H9 (cell line): ENCODE results near the gene C1orf21. TPM values are rescaled to one million over a fixed set of nuclear protein-coding genes. Genes with fewer than 3 reads are reported as not detected.
A peak's percentile ranks its signal among the peaks of the same experiment; 100 is the strongest.

Source experiments
- DNase-seq: peaks from one replicate; pipeline ENCODE4 v3.0.0-alpha.2; 2017
- H2AFZ ChIP-seq: one replicate; pipeline ENCODE4 v1.6.1; 2013; ENCODE audit warnings: mild to moderate bottlenecking, low read length, control low read depth, moderate library complexity
- H2AK5ac ChIP-seq: 2 replicates; pipeline ENCODE4 v1.6.1; 2013; ENCODE audit warnings: low read length, control low read depth, mixed read lengths; ENCODE audit not compliant: insufficient read length
- H2BK120ac ChIP-seq: one replicate; pipeline ENCODE4 v1.6.1; 2013; ENCODE audit warnings: low read depth, mild to moderate bottlenecking, low read length, control low read depth, inconsistent platforms; ENCODE audit not compliant: poor library complexity, severe bottlenecking
- H2BK12ac ChIP-seq: 2 replicates; pipeline ENCODE4 v1.6.1; 2013; ENCODE audit warnings: low read length, control low read depth, mixed read lengths, low read depth; ENCODE audit not compliant: insufficient read length
- H2BK15ac ChIP-seq: 2 replicates; pipeline ENCODE4 v1.6.1; 2013; ENCODE audit warnings: low read depth, low read length, control low read depth
- H2BK20ac ChIP-seq: one replicate; pipeline ENCODE4 v1.6.1; 2013; ENCODE audit warnings: low read depth, mild to moderate bottlenecking, low read length, control low read depth, inconsistent platforms; ENCODE audit not compliant: poor library complexity, severe bottlenecking
- H2BK5ac ChIP-seq: 2 replicates; pipeline ENCODE4 v1.6.1; 2013; ENCODE audit warnings: low read length, control low read depth, mixed read lengths; ENCODE audit not compliant: insufficient read length
- H3K14ac ChIP-seq: 2 replicates; pipeline ENCODE4 v1.6.1; 2013; ENCODE audit warnings: low read length, control low read depth; ENCODE audit not compliant: insufficient read depth
- H3K18ac ChIP-seq: 2 replicates; pipeline ENCODE4 v1.6.1; 2013; ENCODE audit warnings: low read depth, mild to moderate bottlenecking, mixed read lengths, low read length, control low read depth; ENCODE audit not compliant: insufficient read length
- H3K23ac ChIP-seq: 2 replicates; pipeline ENCODE4 v1.6.1; 2013; ENCODE audit warnings: low read length, control low read depth, mixed read lengths, low read depth; ENCODE audit not compliant: insufficient read length
- H3K23me2 ChIP-seq: 2 replicates; pipeline ENCODE4 v1.6.1; 2013; ENCODE audit warnings: low read depth, mild to moderate bottlenecking, mixed read lengths, low read length, control low read depth; ENCODE audit not compliant: insufficient read length, poor library complexity, severe bottlenecking
- H3K27ac ChIP-seq: 2 replicates; pipeline ENCODE4 v1.5.1; 2013; ENCODE audit warnings: low read length, control low read depth, mixed read lengths, low read depth; ENCODE audit not compliant: insufficient read length
- H3K27me3 ChIP-seq: 2 replicates; pipeline ENCODE4 v1.6.1; 2013; ENCODE audit warnings: low read length, control low read depth, inconsistent platforms; ENCODE audit not compliant: insufficient read depth
- H3K4ac ChIP-seq: 2 replicates; pipeline ENCODE4 v1.6.1; 2013; ENCODE audit warnings: low read depth, mild to moderate bottlenecking, control low read depth, inconsistent platforms, low read length, moderate library complexity
- H3K4me1 ChIP-seq: 2 replicates; pipeline ENCODE4 v1.6.1; 2013; ENCODE audit warnings: low read length, control low read depth, inconsistent platforms; ENCODE audit not compliant: insufficient read depth
- H3K4me2 ChIP-seq: 2 replicates; pipeline ENCODE4 v1.6.1; 2013; ENCODE audit warnings: low read length, control low read depth, mixed read lengths; ENCODE audit not compliant: insufficient read length, insufficient read depth
- H3K56ac ChIP-seq: 2 replicates; pipeline ENCODE4 v1.6.1; 2013; ENCODE audit warnings: low read depth, mild to moderate bottlenecking, mixed read lengths, low read length, control low read depth; ENCODE audit not compliant: insufficient read length
- H3K79me1 ChIP-seq: 2 replicates; pipeline ENCODE4 v1.6.1; 2013; ENCODE audit warnings: low read depth, mild to moderate bottlenecking, moderate library complexity, low read length, control low read depth, inconsistent platforms; ENCODE audit not compliant: insufficient read depth, poor library complexity, severe bottlenecking
- H3K79me2 ChIP-seq: 2 replicates; pipeline ENCODE4 v1.6.1; 2013; ENCODE audit warnings: low read length, control low read depth, inconsistent platforms; ENCODE audit not compliant: insufficient read depth
- H3K9ac ChIP-seq: 2 replicates; pipeline ENCODE4 v1.6.1; 2013; ENCODE audit warnings: low read length, control low read depth, mixed read lengths; ENCODE audit not compliant: insufficient read length; ENCODE audit errors: extremely low read depth
- H3K9me3 ChIP-seq: one replicate; pipeline ENCODE4 v1.6.1; 2013; ENCODE audit warnings: low read depth, low read length, inconsistent platforms; ENCODE audit not compliant: control insufficient read depth
- H3T11ph ChIP-seq: one replicate; pipeline ENCODE4 v1.6.1; 2013; ENCODE audit warnings: mild to moderate bottlenecking, low read length, control low read depth, inconsistent platforms
- H4K20me1 ChIP-seq: one replicate; pipeline ENCODE4 v1.6.1; 2013; ENCODE audit not compliant: control insufficient read depth, insufficient read length, insufficient read depth
- H4K5ac ChIP-seq: 2 replicates; pipeline ENCODE4 v1.6.1; 2013; ENCODE audit warnings: low read depth, mild to moderate bottlenecking, mixed read lengths, low read length, control low read depth; ENCODE audit not compliant: insufficient read length
- H4K8ac ChIP-seq: replicated peaks from 2 replicates; pipeline ENCODE4 v1.6.1; 2013; ENCODE audit warnings: low read length, control low read depth, mixed read lengths, low read depth; ENCODE audit not compliant: insufficient read length
- H4K91ac ChIP-seq: 2 replicates; pipeline ENCODE4 v1.6.1; 2013; ENCODE audit warnings: low read depth, mild to moderate bottlenecking, moderate library complexity, mixed read lengths, low read length, control low read depth; ENCODE audit not compliant: insufficient read length
- H3K27ac Mint-ChIP-seq, 3 experiments: 2 replicates in 2 of 3; 3 replicates in 1 of 3; pipeline ENCODE4 v1.8.0; 2020 to 2021; ENCODE audit warnings: mixed read lengths in 3 of 3, mild to moderate bottlenecking in 1 of 3, moderate library complexity in 1 of 3
- H3K27me3 Mint-ChIP-seq: 2 replicates; pipeline ENCODE4 v1.8.0; 2021; ENCODE audit warnings: low read depth, mild to moderate bottlenecking, moderate library complexity, mixed read lengths
- H3K36me3 Mint-ChIP-seq, 3 experiments: 2 replicates in 2 of 3; 3 replicates in 1 of 3; pipeline ENCODE4 v1.8.0; 2020 to 2021; ENCODE audit warnings: low read depth in 3 of 3, mixed read lengths in 3 of 3; ENCODE audit not compliant: insufficient read depth in 1 of 3
- H3K4me1 Mint-ChIP-seq, 2 experiments: 2 replicates each; pipeline ENCODE4 v1.8.0; 2020; ENCODE audit warnings: mixed read lengths in 2 of 2
- H3K4me3 Mint-ChIP-seq, 2 experiments: 2 replicates in 1 of 2; 3 replicates in 1 of 2; pipeline ENCODE4 v1.8.0; 2020 to 2021; ENCODE audit warnings: mild to moderate bottlenecking in 2 of 2, mixed read lengths in 2 of 2, moderate library complexity in 1 of 2
- H3K9me3 Mint-ChIP-seq, 2 experiments: 2 replicates in 1 of 2; 3 replicates in 1 of 2; pipeline ENCODE4 v1.8.0; 2020; ENCODE audit warnings: mild to moderate bottlenecking in 2 of 2, mixed read lengths in 2 of 2, moderate library complexity in 1 of 2
- CTCF ChIP-seq: fragments of 200-600 bp; sonication (generic); conservative IDR thresholded peaks from 3 replicates; pipeline ENCODE4 v1.8.0; 2021; ENCODE audit warnings: antibody characterized with exemption, mild to moderate bottlenecking
- WGBS: extraction: QIAGEN DNeasy Blood & Tissue Kit; methylation state at CpG from one replicate; pipeline ENCODE4 v1.1.7; 2013; ENCODE audit warnings: missing lambda C conversion rate, low lambda C conversion rate, mixed read lengths; ENCODE audit not compliant: insufficient read length; ENCODE audit errors: extremely low coverage; 5-methylcytosine and 5-hydroxymethylcytosine counted together
- total RNA-seq: library from RNA; stranded (reverse); gene quantifications from 2 replicates; pipeline ENCODE4 v1.2.1, GENCODE V29; 2021

The C1orf21 gene
- total RNA-seq, 1 experiment from 2014 or later, result 36.0 TPM

DNA sequence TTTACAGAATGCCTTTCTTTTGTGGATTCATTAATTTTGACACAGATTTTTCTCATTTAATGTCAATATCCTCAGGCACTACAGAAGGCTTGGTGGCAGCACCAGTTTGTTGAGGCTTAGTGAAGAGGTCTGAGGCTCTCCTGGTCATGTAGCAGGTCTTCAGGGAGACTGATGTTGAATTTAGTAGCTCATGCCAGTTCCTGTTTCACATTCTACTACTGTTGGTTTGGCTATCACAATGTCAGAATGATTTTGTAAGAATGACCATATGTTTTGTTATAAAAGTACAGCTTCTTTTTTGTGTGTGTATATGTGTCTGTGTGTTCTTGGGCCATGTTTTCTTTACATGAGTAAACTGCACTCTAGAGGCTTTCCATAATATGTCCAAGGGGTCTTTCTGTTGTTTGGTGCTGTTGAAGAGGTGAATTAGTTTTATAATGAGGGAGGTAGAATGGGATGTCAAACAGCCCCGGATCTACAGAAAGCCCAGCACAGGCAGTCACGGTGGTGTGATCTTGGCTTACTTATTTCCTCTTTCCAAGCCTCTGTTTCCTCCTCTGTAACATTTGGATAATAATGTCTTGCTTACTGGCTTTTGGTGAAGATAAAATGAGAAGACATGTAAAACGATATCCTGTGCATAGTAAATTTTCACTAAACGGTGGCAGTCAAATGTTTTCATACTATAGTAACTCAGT, 32.0 kb downstream of the C1orf21 start:
- no peak overlapping the region for H4K5ac ChIP-seq
- H3K23ac ChIP-seq, result no peak overlapping the region
- no peak overlapping the region for H2BK12ac ChIP-seq
- H4K8ac ChIP-seq, result no peak overlapping the region
- H3K79me1 ChIP-seq, result no peaks in the 10 kb centered on the region
- Mint-ChIP-seq H3K4me1 (peaks cover 45 to 79% of the 10 kb centered on the region in 2 experiments), H3K4me3 (no peak overlapping the region), H3K36me3 (peaks cover 2 to 11% (median 6%) of the 10 kb centered on the region in 3 experiments; a peak in 3 of 7 replicates), H3K27ac (peak overlapping the region; percentile 10 to 54 (median 19); a peak in 3 of 7 replicates), H3K9me3 (no peaks in the 10 kb centered on the region), H3K27me3 (no peaks in the 10 kb centered on the region)
- H2BK15ac ChIP-seq, result no peak overlapping the region
- H4K91ac ChIP-seq, result no peak overlapping the region
- no peaks in the 10 kb centered on the region for H4K20me1 ChIP-seq
- no peak overlapping the region for H3K9ac ChIP-seq
- H3K4me1 ChIP-seq, result peaks cover 10% of the 10 kb centered on the region
- H2AFZ ChIP-seq, result no peak overlapping the region
- TF ChIP-seq CTCF, result no peak
- no peaks in the 10 kb centered on the region for H3K79me2 ChIP-seq
- no peaks in the 10 kb centered on the region for H3K23me2 ChIP-seq
- no peak overlapping the region for H2AK5ac ChIP-seq
- H3K56ac ChIP-seq, result no peak overlapping the region
- H3K4me2 ChIP-seq, result no peak overlapping the region
- no peak overlapping the region for H3T11ph ChIP-seq
- H3K9me3 ChIP-seq, result no peaks in the 10 kb centered on the region
- no peak overlapping the region for H2BK120ac ChIP-seq
- no peak overlapping the region for H2BK5ac ChIP-seq
- H2BK20ac ChIP-seq, result no peak overlapping the region
- H3K18ac ChIP-seq, result no peak overlapping the region
- H3K4ac ChIP-seq, result no peak overlapping the region
- no peak for DNase-seq
- WGBS, result no CpG with 5 or more reads among the region's 4 CpGs
- H3K27ac ChIP-seq, result no peak overlapping the region
- no peaks in the 10 kb centered on the region for H3K27me3 ChIP-seq
- H3K14ac ChIP-seq, result no peak overlapping the region
